ENCODE data around the gene IL15RA. TPM values are rescaled to one million over a fixed set of nuclear protein-coding genes. Genes with fewer than 3 reads are reported as not detected.

Gene IL15RA
- polyA plus RNA-seq, 2 of the 4 experiments (the other 2 are of a cell fraction): 0.46 to 0.83 TPM

DNA sequence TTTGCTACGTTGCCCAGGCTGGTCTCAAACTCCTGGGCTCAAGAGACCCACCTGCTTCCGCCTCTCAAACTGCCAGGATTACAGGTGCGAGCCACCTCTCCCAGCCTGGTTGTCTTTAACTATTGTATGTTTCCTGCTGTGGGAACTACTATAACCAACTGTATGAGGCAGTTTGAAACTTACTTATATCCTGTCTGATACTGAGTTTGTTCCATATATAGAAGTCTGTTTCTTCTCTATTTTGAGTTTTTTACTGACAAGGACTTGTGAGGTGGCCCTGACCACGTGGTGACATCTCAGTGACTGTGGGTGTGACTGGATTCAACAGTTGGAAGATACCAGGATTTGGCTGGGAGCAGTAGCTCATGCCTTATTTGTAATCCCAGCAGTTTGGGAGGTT, 73.1 kb downstream of the IL15RA start:
- Histone ChIP-seq H3K4me2 (no peak overlapping the region), H3K27ac (no peak overlapping the region), H3K4me1 (no peaks in the 10 kb centered on the region), H3K9me3 (no peaks in the 10 kb centered on the region), H3K4me3 (no peak overlapping the region)
- 75% methylated on average over 4 of the region's 4 CpGs for WGBS (ENCODE audit: missing lambda C conversion rate)
- ChIA-PET CTCF (no interaction called here), POLR2A (no interaction called here)
- no peak for TF ChIP-seq SREBF2 (IDR thresholded peaks at IDR 0.05)
- TF ChIP-seq ZNF302 (CRISPR knock-in tag; IDR thresholded peaks at IDR 0.05): no peak
- no peak for TF ChIP-seq BCL3 (IDR thresholded peaks at IDR 0.05)
- no peak for TF ChIP-seq CHD2 (IDR thresholded peaks at IDR 0.05; ENCODE audit: low read length, partially characterized antibody)
- no peak for TF ChIP-seq HOXA7 (CRISPR knock-in tag; IDR thresholded peaks at IDR 0.05)
- TF ChIP-seq, protein P1, sequence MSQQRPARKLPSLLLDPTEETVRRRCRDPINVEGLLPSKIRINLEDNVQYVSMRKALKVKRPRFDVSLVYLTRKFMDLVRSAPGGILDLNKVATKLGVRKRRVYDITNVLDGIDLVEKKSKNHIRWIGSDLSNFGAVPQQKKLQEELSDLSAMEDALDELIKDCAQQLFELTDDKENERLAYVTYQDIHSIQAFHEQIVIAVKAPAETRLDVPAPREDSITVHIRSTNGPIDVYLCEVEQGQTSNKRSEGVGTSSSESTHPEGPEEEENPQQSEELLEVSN (IDR thresholded peaks at IDR 0.05; ENCODE audit: borderline replicate concordance, low read depth): no peak
- no peak for TF ChIP-seq ELK1 (IDR thresholded peaks at IDR 0.05; ENCODE audit: low read depth, low read length)
- TF ChIP-seq MYC (IDR thresholded peaks at IDR 0.05; ENCODE audit: borderline replicate concordance, low read length): no peak
- TF ChIP-seq RAD21 (conservative IDR thresholded peaks at IDR 0.05 in 1 of 2, IDR thresholded peaks at IDR 0.05 in 1 of 2): no peak
- no peak for TF ChIP-seq ZSCAN20 (CRISPR knock-in tag; IDR thresholded peaks at IDR 0.05)
- no peak for TF ChIP-seq ESRRA (IDR thresholded peaks at IDR 0.05; ENCODE audit: borderline replicate concordance, low read length)
- TF ChIP-seq, protein P2, sequence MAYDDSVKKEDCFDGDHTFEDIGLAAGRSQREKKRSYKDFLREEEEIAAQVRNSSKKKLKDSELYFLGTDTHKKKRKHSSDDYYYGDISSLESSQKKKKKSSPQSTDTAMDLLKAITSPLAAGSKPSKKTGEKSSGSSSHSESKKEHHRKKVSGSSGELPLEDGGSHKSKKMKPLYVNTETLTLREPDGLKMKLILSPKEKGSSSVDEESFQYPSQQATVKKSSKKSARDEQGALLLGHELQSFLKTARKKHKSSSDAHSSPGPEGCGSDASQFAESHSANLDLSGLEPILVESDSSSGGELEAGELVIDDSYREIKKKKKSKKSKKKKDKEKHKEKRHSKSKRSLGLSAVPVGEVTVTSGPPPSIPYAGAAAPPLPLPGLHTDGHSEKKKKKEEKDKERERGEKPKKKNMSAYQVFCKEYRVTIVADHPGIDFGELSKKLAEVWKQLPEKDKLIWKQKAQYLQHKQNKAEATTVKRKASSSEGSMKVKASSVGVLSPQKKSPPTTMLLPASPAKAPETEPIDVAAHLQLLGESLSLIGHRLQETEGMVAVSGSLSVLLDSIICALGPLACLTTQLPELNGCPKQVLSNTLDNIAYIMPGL (CRISPR knock-in tag; IDR thresholded peaks at IDR 0.05; ENCODE audit: borderline replicate concordance): no peak
- TF ChIP-seq EP300 (IDR thresholded peaks at IDR 0.05): no peak
- TF ChIP-seq ZC3H11A (IDR thresholded peaks at IDR 0.05): no peak
- no peak for ATAC-seq
- no peak for FAIRE-seq
- no peak for DNase-seq (ENCODE audit: low read depth in 1 of 2, low spot score in 1 of 2)

DNA sequence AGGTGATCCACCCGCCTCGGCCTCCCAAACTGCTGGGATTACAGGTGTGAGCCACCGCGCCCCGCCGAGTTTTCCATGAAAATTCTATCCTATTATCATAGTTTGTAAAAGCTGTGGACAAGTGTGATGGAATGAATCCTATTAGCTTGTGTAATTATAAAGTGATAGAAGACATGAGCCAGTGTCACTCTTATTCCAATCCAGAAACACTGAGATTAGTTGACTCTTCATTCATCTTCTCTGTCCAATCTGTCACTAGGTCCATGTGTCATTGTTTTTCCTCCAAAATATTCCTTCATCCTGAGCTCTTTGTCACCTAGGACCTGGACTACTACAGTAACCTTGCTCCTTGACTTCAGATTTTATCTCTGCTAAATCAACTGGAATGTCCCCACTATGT, 73.8 kb downstream of the IL15RA start:
- no peak for DNase-seq (ENCODE audit: low read depth in 1 of 2, low spot score in 1 of 2)
- no peak overlapping the region for H3K27ac ChIP-seq
- ChIA-PET POLR2A (interaction anchor here (1.3 kb wide), 1 partner anchor 14 kb away, joined by 4 read pairs; the partner anchor contains the start of genes ANKRD16 and FBH1), CTCF (interaction anchor here (0.8 to 1.1 kb wide), 2 partner anchors 12 to 885 kb away, joined by 3 to 6 read pairs; no protein-coding TSS in a partner anchor)
- WGBS (ENCODE audit: missing lambda C conversion rate): 94% methylated on average over 6 of the region's 6 CpGs
- no peak for FAIRE-seq
- ATAC-seq: no peak
- H3K4me1 ChIP-seq: no peaks in the 10 kb centered on the region
- H3K4me3 ChIP-seq: no peak overlapping the region
- TF ChIP-seq POLR2A (IDR thresholded peaks at IDR 0.05; ENCODE audit: low read length) (no peak), SREBF2 (IDR thresholded peaks at IDR 0.05) (no peak), JUN (IDR thresholded peaks at IDR 0.05) (no peak), RFX5 (IDR thresholded peaks at IDR 0.05) (no peak), BHLHE40 (IDR thresholded peaks at IDR 0.05; ENCODE audit: low read depth, low read length) (no peak), FOSB (CRISPR knock-in tag; IDR thresholded peaks at IDR 0.05) (no peak), HOXB5 (CRISPR knock-in tag; IDR thresholded peaks at IDR 0.05) (no peak), FOSL2 (IDR thresholded peaks at IDR 0.05) (no peak), FOSL2 (CRISPR knock-in tag; IDR thresholded peaks at IDR 0.05) (no peak), ZSCAN20 (CRISPR knock-in tag; IDR thresholded peaks at IDR 0.05) (no peak), MAX (IDR thresholded peaks at IDR 0.05) (no peak), ELK1 (IDR thresholded peaks at IDR 0.05; ENCODE audit: low read depth, low read length) (no peak)
- TF ChIP-seq, protein P3, sequence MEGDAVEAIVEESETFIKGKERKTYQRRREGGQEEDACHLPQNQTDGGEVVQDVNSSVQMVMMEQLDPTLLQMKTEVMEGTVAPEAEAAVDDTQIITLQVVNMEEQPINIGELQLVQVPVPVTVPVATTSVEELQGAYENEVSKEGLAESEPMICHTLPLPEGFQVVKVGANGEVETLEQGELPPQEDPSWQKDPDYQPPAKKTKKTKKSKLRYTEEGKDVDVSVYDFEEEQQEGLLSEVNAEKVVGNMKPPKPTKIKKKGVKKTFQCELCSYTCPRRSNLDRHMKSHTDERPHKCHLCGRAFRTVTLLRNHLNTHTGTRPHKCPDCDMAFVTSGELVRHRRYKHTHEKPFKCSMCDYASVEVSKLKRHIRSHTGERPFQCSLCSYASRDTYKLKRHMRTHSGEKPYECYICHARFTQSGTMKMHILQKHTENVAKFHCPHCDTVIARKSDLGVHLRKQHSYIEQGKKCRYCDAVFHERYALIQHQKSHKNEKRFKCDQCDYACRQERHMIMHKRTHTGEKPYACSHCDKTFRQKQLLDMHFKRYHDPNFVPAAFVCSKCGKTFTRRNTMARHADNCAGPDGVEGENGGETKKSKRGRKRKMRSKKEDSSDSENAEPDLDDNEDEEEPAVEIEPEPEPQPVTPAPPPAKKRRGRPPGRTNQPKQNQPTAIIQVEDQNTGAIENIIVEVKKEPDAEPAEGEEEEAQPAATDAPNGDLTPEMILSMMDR (IDR thresholded peaks at IDR 0.05): no peak
- H3K9me3 ChIP-seq: no peaks in the 10 kb centered on the region
- no peak overlapping the region for H3K4me2 ChIP-seq
